ENCODE measurements around the gene CFAP73.
"Not testable (repeated sequence)": the region's sequence is repeated elsewhere in the genome, so short reads cannot be mapped to it uniquely, and the experiment has no call there.

GRCh38 chr12:113206802-113207201 lies 57.3 kb downstream of the CFAP73 start:
- TF ChIP-seq POLR2A (IDR thresholded peaks at IDR 0.05); CTCF (IDR thresholded peaks at IDR 0.05 in 4 of 5, conservative IDR thresholded peaks at IDR 0.05 in 1 of 5): not testable (repeated sequence)
